Liver (tissue), 4 donors: ENCODE measurements around the gene MPV17L. TPM values are rescaled to one million over a fixed set of nuclear protein-coding genes. Genes with fewer than 3 reads are reported as not detected.

Experiments used
- polyA plus RNA-seq, 2 donors: library from polyadenylated mRNA; stranded (reverse) in 1 of 2; unstranded in 1 of 2; fragments of 200-250 nt in 1 of 2; fragments of >200 nt in 1 of 2; fragmentation: Nextera tagmentation in 1 of 2; extraction: Ambion mirVana in 1 of 2; gene quantifications; one replicate each; pipeline versions ENCODE4 v1.2.1 to v1.2.3, GENCODE V29; 2013 to 2015
- total RNA-seq, 2 donors: library from RNA; depleted of rRNA; stranded (reverse); fragments of >200 nt; gene quantifications; one replicate each; pipeline ENCODE4 v1.2.3, GENCODE V29; 2014
- donor health status: healthy.
- donor health status: healthy.
- donor health status: healthy.

The MPV17L gene
- total and polyA plus RNA-seq, 4 donors = 4.9 to 39.6 (median 8.8) TPM

Other genes with a start within 250 kb of the MPV17L start
- gene NPIPA5, start 17.5 kb upstream of the MPV17L start, total RNA-seq = 1 to 10 TPM; 1.0 to 1.8 TPM
- gene NPIPA5, start 17.5 kb upstream of the MPV17L start, polyA plus RNA-seq = 1 to 10 TPM in 1 of 2 donors, not detected in 1; 5.1 TPM
- gene BMERB1, start 38.8 kb downstream of the MPV17L start, total RNA-seq = 10 to 100 TPM in 1 of 2 donors, 1 to 10 TPM in 1; 5.6 to 33.3 TPM
- 1 to 10 TPM; 8.3 to 9.7 TPM for gene BMERB1, start 38.8 kb downstream of the MPV17L start, polyA plus RNA-seq
- 10 to 100 TPM; 16.5 to 19.8 TPM for gene MARF1, start 247.4 kb downstream of the MPV17L start, total RNA-seq
- gene MARF1, start 247.4 kb downstream of the MPV17L start, polyA plus RNA-seq = 1 to 10 TPM; 7.0 to 8.6 TPM